ENCODE results near the gene HSD17B12. TPM values are rescaled to one million over a fixed set of nuclear protein-coding genes. Genes with fewer than 3 reads are reported as not detected.
"Not testable (repeated sequence)": the region's sequence is repeated elsewhere in the genome, so short reads cannot be mapped to it uniquely, and the experiment has no call there.

The HSD17B12 gene
- total RNA-seq, 1 experiment from 2014 or later, result 96.9 TPM

DNA sequence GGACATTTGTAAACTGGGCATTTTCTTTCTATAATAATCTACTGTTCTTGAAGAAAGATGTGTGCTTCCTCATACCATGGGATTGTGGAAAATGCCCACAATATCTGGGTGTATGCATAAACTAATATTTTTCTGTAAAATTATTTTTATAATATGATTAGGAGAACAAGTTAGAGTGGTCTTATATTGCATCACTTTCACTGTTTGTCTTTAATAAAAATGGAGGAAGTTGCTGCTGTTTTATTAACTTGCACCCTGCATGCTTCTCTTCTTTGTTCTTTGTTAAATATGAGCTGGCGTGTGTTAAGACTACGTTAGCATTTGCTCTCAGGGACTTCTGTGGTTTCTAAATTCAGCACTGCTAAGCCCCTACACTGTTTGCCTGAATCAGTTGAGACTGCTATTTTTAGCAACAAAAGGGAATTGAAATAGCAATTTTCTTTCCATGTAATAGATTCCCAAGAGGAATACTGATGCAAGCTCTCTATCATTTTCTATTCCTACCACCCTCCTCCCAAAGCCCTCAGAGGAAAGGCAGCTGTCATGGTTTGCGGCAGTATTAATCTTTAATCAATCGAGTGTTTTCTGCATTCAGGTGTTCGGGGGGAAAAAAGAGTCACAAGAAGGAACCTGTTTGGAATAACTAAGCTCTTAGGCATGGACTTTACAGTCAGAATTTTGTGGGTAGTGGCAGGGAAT lies 56.1 kb downstream of the HSD17B12 start:
- peak in 1 of 2 experiments; percentile 34 for DNase-seq (ENCODE audit: low read depth in 1 of 2, low spot score in 2 of 2)
- Histone ChIP-seq H3K36me3 (peaks cover 7% of the 10 kb centered on the region; the same call in 1 of the 2 replicates), H3K27ac (peak overlapping the region; percentile 2; the same call in 1 of the 2 replicates), H3K9me3 (replicated peaks) (no peaks in the 10 kb centered on the region), H3K4me3 (no peak overlapping the region), H3K27me3 (replicated peaks) (no peaks in the 10 kb centered on the region), H3K4me1 (replicated peaks) (peaks cover 30% of the 10 kb centered on the region)

DNA sequence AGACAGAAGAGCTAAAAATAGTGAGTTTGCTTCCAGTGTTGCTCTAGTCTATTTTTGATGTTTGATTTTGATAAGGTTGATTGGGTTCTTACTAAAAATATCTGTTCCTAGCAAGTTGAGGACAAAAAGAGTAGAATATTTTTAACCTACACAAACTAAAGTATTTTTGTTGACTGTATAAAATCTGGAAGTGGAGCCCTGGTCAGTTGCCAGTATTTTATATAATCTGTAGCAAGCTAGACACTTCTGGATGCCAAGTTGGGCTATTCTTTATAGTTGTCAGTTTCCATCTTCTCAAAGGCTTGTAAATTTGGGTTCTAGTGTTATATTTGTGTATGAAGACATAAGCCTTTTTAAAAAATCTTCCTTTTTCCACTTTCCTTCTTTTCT lies 56.7 kb downstream of the HSD17B12 start:
- H3K27ac ChIP-seq, result peak overlapping the region; percentile 2; the same call in 1 of the 2 replicates
- H3K9me3 ChIP-seq (replicated peaks), result no peaks in the 10 kb centered on the region
- peaks cover 30% of the 10 kb centered on the region for H3K4me1 ChIP-seq (replicated peaks)
- no peaks in the 10 kb centered on the region for H3K27me3 ChIP-seq (replicated peaks)
- peaks cover 7% of the 10 kb centered on the region; the same call in 1 of the 2 replicates for H3K36me3 ChIP-seq
- no peak for DNase-seq (ENCODE audit: low read depth in 1 of 2, low spot score in 2 of 2)
- no peak overlapping the region for H3K4me3 ChIP-seq

DNA sequence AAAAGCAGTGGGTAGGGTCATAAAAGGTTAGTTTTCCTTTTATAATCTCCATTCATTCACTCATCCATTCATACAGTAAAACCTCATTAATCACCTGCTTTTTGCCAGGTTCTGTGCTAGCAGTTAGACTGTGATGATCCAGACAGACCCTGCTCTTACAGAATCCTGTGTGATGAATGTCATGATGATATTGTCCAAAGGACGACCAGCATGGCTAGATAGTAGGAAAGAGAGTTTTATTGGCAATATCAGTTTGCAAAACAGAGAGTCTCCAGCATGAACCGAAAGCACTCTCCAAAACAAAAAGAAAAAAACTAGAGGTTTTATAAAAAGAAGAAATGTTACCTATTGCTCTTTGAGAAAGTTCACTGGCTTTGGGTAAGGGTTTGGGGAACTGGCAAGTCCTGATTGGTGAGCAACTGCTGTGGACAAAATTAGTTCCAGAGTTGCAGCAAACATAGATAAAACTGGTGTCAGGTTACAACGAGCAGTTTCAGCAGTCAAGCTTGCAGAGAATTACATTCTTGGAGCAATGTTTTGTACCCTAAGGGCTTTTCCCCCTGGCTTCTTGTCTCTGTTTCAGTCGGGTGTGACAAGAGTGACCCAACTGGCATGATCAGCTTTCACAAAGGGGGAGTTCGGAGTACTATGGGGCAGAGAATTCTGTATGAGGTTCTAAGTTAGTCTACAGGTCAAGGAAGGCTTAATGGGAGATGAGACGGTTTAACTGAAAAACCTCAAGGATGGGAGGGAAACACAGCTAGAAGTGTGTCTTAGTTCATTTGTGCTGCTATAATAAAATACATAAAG lies 58.3 kb downstream of the HSD17B12 start:
- peak in 1 of 2 experiments; percentile 50 for DNase-seq (ENCODE audit: low read depth in 1 of 2, low spot score in 2 of 2)
- H3K4me1 ChIP-seq (replicated peaks), result peaks cover 30% of the 10 kb centered on the region
- H3K9me3 ChIP-seq (replicated peaks), result no peaks in the 10 kb centered on the region
- H3K36me3 ChIP-seq, result peaks cover 7% of the 10 kb centered on the region; the same call in 1 of the 2 replicates
- no peak overlapping the region for H3K27ac ChIP-seq
- no peaks in the 10 kb centered on the region for H3K27me3 ChIP-seq (replicated peaks)
- no peak overlapping the region for H3K4me3 ChIP-seq

DNA sequence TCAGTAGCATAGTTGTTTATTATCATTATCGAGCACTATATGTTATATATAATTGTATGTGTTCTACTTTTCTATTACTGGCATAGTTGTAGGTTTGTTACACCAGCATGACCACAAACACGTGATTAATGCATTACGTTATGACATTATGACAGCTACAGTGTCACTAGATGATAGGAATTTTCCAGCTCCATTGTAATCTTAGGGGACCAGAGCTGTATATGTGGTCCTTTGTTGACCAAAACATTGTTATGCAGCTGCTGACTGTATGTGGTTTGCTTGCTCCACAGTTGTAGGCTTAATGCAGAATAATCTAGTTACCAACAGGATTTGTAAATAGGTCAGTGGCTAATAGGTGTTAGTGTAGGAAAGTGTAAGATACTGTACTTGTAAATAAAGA lies 66.1 kb downstream of the HSD17B12 start:
- Histone ChIP-seq H3K27me3 (replicated peaks) (no peaks in the 10 kb centered on the region), H3K27ac (no peak overlapping the region), H3K4me1 (replicated peaks) (no peaks in the 10 kb centered on the region), H3K36me3 (no peaks in the 10 kb centered on the region), H3K4me3 (no peak overlapping the region), H3K9me3 (replicated peaks) (no peaks in the 10 kb centered on the region)
- DNase-seq (ENCODE audit: low read depth in 1 of 2, low spot score in 2 of 2), result no peak

DNA sequence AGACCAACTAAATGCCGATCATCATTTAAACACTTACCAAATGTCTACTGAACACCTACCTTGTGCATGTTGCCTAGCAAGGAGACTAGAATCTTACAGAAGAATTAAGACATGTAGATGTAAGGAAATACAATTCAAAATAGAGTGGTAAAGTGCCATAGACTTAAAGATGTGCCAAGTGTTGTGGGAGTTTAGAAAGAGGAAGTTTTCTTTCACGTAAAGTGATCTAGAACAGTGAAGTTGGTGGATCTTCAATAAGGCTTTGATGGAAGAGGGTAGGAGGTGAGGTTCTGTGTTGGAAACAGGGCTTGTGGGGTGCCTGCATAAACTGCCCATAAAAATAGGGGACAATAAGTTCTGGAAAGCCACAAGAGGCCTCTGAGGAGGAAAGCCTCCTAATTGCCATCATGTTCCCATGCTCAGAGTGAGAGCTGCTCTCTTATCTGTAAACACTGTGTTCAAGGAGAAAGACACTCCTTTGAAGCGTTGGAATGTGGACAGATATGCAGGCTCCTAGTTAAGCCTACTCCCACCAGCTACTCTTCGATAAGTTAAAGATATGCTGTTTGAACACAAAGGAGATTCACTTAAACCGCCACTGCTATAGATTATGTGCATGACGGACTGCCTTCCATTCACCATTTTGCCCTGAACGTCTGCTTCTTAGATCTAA lies 66.7 kb downstream of the HSD17B12 start:
- Histone ChIP-seq H3K27ac (no peak overlapping the region), H3K36me3 (no peaks in the 10 kb centered on the region), H3K4me3 (no peak overlapping the region), H3K9me3 (replicated peaks) (no peaks in the 10 kb centered on the region), H3K4me1 (replicated peaks) (no peaks in the 10 kb centered on the region), H3K27me3 (replicated peaks) (no peaks in the 10 kb centered on the region)
- no peak for DNase-seq (ENCODE audit: low read depth in 1 of 2, low spot score in 2 of 2)

DNA sequence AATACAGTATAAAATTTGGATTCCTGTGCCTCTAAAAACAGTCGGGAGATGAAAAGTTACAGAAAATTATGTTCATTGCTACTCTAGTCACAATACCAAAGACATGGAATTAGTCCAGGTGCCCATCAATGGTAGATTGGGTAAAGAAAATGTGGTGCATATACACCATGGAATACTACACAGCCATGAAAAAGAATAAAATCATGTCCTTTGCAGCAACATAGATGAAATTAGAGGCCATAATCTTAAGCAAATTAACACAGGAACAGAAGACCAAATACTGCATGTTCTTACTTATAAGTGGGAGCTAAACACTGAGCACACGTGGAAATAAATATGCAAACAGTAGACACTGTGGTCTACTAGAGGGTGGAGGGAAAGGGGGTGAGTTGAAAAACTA lies 67.6 kb downstream of the HSD17B12 start:
- H3K27ac ChIP-seq, result no peak overlapping the region
- no peaks in the 10 kb centered on the region for H3K36me3 ChIP-seq
- DNase-seq (ENCODE audit: low read depth in 1 of 2, low spot score in 2 of 2), result no peak
- no peaks in the 10 kb centered on the region for H3K27me3 ChIP-seq (replicated peaks)
- H3K4me3 ChIP-seq, result no peak overlapping the region
- H3K9me3 ChIP-seq (replicated peaks), result no peaks in the 10 kb centered on the region
- H3K4me1 ChIP-seq (replicated peaks), result no peaks in the 10 kb centered on the region

DNA sequence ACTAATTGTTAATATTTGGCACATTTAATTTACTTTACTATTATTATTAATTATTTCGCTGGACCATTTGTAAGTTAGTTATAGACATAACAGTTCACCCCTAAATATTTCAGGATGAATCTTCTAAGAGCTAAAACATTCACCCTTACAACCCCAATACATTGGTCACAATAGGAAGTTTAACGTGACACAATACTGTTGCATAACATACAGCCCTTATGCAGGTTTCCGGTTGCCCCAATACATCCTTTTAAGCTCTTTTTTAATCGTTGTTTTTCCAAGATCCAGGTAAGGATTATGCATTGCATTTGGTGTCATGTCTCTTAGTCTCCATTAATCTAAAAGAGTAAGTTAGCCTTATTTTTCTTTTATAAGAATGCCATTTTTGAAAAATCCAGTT lies 71.2 kb downstream of the HSD17B12 start:
- Histone ChIP-seq H3K27ac (no peak overlapping the region), H3K36me3 (peaks cover 11% of the 10 kb centered on the region), H3K27me3 (replicated peaks) (no peaks in the 10 kb centered on the region), H3K4me3 (no peak overlapping the region), H3K4me1 (replicated peaks) (no peaks in the 10 kb centered on the region), H3K9me3 (replicated peaks) (no peaks in the 10 kb centered on the region)
- DNase-seq (ENCODE audit: low read depth in 1 of 2, low spot score in 2 of 2), result no peak

DNA sequence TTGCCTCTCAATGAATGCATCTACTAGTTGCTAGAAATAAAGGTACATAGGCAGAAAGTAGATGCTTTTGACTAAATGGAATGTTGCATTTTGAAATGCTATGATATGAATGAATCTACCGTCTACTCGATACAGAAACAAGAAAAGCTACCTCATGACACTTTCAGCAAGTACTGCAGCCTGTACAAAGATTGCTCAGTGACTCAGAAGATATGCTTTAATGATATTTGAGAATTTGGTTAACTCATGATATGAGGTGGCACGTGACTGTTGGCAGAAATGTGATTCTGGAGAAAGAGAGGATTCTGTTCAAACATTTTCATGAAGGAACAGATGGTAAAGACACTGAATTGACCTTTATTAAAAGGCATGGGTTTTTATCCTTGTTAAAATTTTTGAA lies 76.0 kb downstream of the HSD17B12 start:
- Histone ChIP-seq H3K4me3 (no peak overlapping the region), H3K27ac (no peak overlapping the region), H3K27me3 (replicated peaks) (no peaks in the 10 kb centered on the region), H3K4me1 (replicated peaks) (no peaks in the 10 kb centered on the region), H3K9me3 (replicated peaks) (no peaks in the 10 kb centered on the region), H3K36me3 (peaks cover 11% of the 10 kb centered on the region)
- DNase-seq (ENCODE audit: low read depth in 1 of 2, low spot score in 2 of 2), result no peak

DNA sequence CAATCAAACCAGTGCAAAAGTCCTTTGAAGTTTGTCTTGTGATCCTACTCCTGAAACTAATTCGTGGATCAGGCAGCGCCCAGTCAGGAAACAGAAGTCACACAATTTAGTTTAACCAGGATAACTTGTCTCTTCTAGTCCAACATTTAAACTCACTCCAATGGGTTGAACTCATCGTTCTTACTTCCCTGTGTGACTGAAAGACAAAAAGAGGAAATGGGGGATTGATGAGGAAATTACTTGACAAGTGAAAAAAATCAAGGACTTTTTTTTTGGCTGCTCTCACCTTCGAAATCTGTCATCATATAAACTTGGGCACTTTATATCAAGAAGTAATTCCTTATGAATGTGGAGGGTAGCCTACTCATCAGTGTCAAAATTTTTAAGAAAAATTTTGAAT lies 78.4 kb downstream of the HSD17B12 start:
- Histone ChIP-seq H3K4me1 (replicated peaks) (no peaks in the 10 kb centered on the region), H3K27me3 (replicated peaks) (no peaks in the 10 kb centered on the region), H3K36me3 (peaks cover 9% of the 10 kb centered on the region), H3K4me3 (no peak overlapping the region), H3K9me3 (replicated peaks) (no peaks in the 10 kb centered on the region), H3K27ac (no peak overlapping the region)
- DNase-seq (ENCODE audit: low read depth in 1 of 2, low spot score in 2 of 2), result no peak

DNA sequence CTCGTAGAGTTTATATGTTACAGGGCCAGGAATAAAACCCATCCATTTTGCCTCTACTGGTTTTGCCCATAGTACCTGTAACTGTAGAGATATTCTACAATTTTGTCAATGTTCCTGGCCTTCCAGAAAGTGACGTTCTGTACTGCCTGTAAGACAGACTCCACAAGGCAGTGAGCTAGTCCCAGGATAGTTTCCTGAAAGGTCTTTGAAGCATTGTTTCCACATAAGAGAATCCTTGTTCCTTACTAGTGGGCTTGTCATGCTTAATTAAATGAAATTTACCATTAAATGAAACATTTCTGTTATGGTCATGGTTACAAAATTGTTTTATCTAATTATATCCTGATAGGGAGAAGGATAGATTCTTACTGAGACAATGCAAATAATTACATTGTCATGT lies 80.4 kb downstream of the HSD17B12 start:
- no peaks in the 10 kb centered on the region for H3K9me3 ChIP-seq (replicated peaks)
- no peaks in the 10 kb centered on the region for H3K36me3 ChIP-seq
- H3K27ac ChIP-seq, result no peak overlapping the region
- H3K4me1 ChIP-seq (replicated peaks), result no peaks in the 10 kb centered on the region
- no peaks in the 10 kb centered on the region for H3K27me3 ChIP-seq (replicated peaks)
- H3K4me3 ChIP-seq, result no peak overlapping the region
- DNase-seq (ENCODE audit: low read depth in 1 of 2, low spot score in 2 of 2), result no peak

DNA sequence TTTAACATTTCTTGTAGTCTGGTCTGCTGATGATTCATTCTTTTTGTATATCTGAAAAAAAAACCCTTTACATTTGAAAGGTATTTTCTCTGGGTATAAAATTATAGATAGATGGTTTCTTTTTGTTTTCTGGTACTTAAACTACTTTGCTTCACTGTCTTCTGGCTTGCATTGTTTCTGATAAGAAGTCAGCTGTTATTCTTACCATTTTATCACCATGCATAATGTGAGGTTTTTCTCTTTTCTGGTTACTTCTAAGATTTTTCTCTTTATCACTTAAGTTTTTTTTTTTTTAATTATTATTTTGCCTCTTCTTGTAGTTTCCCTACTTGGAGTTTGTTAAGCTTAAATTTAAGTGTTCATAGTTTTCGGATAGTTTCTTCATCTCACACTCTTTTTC lies 84.7 kb downstream of the HSD17B12 start:
- H3K4me1 ChIP-seq (replicated peaks), result no peaks in the 10 kb centered on the region
- DNase-seq (ENCODE audit: low read depth in 1 of 2, low spot score in 2 of 2), result no peak
- H3K27ac ChIP-seq, result no peak overlapping the region
- no peak overlapping the region for H3K4me3 ChIP-seq
- no peaks in the 10 kb centered on the region for H3K9me3 ChIP-seq (replicated peaks)
- H3K36me3 ChIP-seq, result no peaks in the 10 kb centered on the region
- H3K27me3 ChIP-seq (replicated peaks), result no peaks in the 10 kb centered on the region

DNA sequence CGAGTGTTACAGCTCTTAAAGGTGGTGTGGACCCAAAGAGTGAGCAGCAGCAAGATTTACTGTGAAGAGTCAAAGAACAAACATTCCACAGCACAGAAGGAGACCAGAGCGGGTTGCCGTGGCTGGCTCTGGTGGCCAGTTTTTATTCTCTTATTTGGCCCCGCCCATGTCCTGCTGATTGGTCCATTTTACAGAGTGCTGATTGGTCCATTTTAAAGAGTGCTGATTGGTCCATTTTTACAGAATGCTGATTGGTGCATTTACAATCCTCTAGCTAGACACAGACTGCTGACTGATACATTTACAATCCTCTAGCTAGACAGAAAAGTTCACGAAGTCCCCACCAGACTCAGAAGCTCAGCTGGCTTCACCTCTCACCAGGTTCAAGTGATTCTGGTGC lies 88.1 kb downstream of the HSD17B12 start:
- not testable (repeated sequence) for H3K4me1 ChIP-seq (replicated peaks); DNase-seq (ENCODE audit: low read depth in 1 of 2, low spot score in 2 of 2); H3K9me3 ChIP-seq (replicated peaks); H3K4me3 ChIP-seq; H3K27me3 ChIP-seq (replicated peaks); H3K27ac ChIP-seq; H3K36me3 ChIP-seq

DNA sequence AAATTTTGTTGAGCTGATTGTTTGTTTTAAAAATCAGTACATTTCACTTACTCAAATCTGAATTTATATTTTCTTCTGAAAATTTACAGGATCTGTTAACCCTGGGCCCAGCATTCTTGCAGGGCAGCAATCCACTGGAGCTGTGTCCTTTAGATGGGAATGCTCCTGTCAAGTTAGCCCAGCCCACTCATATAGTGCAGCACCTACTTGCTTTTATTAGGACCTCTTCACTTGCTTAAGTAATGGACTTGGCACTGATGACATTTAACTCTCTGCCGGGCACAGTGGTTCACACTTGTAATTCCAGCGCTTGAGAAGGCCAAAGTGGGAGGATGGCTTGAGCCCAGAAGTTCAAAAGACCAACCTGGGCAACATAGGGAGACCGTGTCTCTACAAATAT lies 89.6 kb downstream of the HSD17B12 start:
- no peaks in the 10 kb centered on the region for H3K9me3 ChIP-seq (replicated peaks)
- DNase-seq (ENCODE audit: low read depth in 1 of 2, low spot score in 2 of 2), result no peak
- no peaks in the 10 kb centered on the region for H3K27me3 ChIP-seq (replicated peaks)
- no peaks in the 10 kb centered on the region for H3K36me3 ChIP-seq
- H3K4me3 ChIP-seq, result no peak overlapping the region
- no peak overlapping the region for H3K27ac ChIP-seq
- no peaks in the 10 kb centered on the region for H3K4me1 ChIP-seq (replicated peaks)

DNA sequence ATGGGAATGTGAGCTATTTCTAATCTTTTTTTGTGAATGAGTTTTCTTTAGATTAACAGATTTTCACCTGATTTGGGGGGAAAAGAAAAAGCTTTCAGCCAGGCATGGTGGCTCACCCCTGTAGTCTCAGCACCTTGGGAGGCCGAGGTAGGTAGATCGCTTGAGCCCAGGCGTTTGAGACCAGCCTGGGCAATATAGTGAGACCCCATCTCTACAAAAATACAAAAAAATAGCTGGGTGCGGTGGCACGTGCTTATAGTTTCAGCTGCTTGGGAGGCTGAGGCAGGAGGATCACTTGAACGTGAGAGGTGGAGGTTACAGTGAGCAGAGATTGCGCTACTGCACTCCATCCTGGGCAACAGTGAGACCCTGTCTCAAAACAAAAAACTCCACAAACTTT lies 92.2 kb downstream of the HSD17B12 start:
- H3K4me3 ChIP-seq, result no peak overlapping the region
- H3K9me3 ChIP-seq (replicated peaks), result no peaks in the 10 kb centered on the region
- no peaks in the 10 kb centered on the region for H3K27me3 ChIP-seq (replicated peaks)
- H3K4me1 ChIP-seq (replicated peaks), result no peaks in the 10 kb centered on the region
- H3K27ac ChIP-seq, result no peak overlapping the region
- DNase-seq (ENCODE audit: low read depth in 1 of 2, low spot score in 2 of 2), result no peak
- no peaks in the 10 kb centered on the region for H3K36me3 ChIP-seq
